GM18507 (cell line): ENCODE results near the gene EXOSC9.

ENCODE experiments used
- DNase-seq: peaks from one replicate; pipeline ENCODE4 v3.0.0; 2011; ENCODE audit warnings: low read depth; ENCODE audit not compliant: insufficient read length; ENCODE audit errors: extremely low spot score
- FAIRE-seq: peaks from 2 replicates; lab custom pipeline; 2011; peaks lifted over from hg19 to GRCh38; lab: Jason Lieb, UNC

EXOSC9 gene

GRCh38 chr4:121785479-121785878 lies 15.6 kb upstream of the EXOSC9 start:
- DNase-seq = no peak
- no peak for FAIRE-seq

DNA sequence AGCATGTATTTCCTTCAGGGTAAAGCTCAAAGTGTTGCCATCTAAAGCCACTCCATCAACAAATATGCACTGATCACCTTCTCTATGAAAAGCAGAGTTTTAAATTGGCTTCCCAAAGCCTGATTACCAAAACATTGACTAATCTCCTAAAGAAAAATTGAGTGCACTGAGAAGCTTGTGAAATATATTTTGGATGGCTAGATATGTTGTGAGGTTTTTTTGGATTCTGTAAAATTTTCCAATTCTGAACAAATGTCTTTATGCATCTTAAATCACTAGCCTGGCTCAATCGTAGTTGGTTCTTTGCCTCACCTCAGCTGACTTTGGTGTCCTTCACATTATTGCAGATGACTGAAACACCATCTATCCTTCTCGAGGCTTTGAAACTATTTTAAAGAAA lies 14.9 kb upstream of the EXOSC9 start:
- FAIRE-seq (no peak), DNase-seq (no peak)

GRCh38 chr4:121788896-121789295 lies 12.2 kb upstream of the EXOSC9 start:
- DNase-seq = no peak
- FAIRE-seq = no peak

- no peak for DNase-seq
- FAIRE-seq = no peak
These were observed 11.7 kb upstream of the EXOSC9 start for GRCh38 chr4:121789455-121789854.

GRCh38 chr4:121789960-121790829 lies 10.9 kb upstream of the EXOSC9 start:
- FAIRE-seq = no peak
- DNase-seq = no peak

GRCh38 chr4:121790976-121791375 lies 10.1 kb upstream of the EXOSC9 start:
- FAIRE-seq (no peak), DNase-seq (no peak)

DNA sequence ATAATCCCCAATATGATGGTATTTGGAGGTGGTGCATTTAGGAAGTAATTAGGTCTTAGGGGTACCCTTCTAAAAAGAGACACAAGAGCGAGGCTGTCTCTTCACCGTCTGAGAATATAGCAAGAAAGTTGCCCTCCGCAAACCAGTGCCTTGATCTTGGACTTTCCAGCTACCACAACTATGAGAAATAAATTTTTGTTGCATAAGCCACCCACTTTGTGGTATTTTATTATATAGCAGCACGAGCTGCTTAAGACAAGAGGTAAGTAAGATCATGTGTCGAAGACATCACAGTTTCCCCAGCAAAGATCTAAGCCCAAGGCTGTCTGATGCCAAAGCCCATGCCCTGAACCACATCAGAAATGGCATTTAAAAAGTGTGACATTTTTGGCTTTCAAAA lies 9.6 kb upstream of the EXOSC9 start:
- DNase-seq (no peak), FAIRE-seq (no peak)

- FAIRE-seq (no peak), DNase-seq (no peak)
These were observed 8.2 kb upstream of the EXOSC9 start for GRCh38 chr4:121792966-121793365.

DNA sequence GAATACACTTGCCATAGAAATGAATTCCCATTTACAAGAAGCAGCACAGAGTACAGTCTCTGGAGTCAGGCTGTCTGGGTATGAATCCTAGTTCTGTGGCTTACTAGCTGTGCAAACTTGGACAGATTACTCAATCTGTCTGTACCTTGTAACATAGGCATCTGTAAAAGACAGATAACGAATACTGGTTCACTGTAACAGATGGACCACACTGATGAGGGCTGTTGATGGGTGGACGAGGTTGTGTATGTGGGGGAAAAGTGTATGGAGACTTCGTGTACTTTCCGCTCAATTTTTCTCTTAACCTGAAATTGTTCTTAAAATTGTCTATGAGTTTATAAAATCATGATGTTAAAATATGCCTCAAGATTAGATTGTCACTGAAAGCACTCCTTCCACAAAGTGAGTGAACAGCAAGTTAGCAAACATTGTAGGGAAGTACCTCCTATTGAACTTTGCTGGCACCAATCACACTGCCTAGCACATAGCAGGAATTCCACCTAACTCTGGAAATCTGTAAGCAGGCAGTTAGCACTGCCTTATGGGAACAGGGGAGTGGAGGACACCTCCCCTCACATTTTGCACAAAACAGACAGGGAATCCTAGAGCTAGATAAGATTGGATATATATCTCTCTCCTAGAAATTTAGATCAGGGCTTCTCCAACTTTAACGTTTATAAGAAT lies 6.5 kb upstream of the EXOSC9 start:
- DNase-seq = no peak

GRCh38 chr4:121796283-121796682 lies 4.8 kb upstream of the EXOSC9 start:
- no peak for FAIRE-seq

More for the DNA sequence above, 6.5 kb upstream of the EXOSC9 start:
- no peak for FAIRE-seq

DNA sequence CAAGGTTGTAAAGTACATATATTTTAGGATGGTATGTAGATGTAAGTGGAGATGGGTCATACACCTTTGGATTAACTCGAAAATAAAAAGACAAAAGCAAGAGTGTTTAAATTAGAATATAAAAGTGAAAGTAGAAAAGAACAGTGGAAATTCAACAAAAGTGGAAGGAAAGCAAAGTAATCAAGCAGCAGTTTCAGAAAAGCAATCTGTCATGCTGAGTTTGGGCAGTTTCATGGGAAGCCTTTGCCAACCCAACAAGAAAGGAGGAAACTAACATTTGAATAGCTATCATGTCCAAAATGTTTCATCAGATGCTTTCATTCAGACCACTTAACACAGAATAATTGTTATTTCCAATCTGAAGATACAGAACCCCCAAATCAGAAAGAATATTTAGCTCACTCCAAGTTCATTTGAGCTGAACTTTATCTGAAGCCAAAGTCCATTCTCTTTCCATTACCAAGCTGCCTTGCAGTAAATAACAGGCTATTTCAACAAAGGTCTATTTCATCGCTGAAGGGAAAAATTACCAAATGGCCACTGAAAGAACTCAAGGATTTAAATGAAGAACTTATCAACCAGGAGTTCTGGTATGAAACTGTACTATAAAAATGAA lies 1.8 kb upstream of the EXOSC9 start:
- DNase-seq (no peak), FAIRE-seq (no peak)

More at GRCh38 chr4:121796283-121796682, 4.8 kb upstream of the EXOSC9 start:
- no peak for DNase-seq

DNA sequence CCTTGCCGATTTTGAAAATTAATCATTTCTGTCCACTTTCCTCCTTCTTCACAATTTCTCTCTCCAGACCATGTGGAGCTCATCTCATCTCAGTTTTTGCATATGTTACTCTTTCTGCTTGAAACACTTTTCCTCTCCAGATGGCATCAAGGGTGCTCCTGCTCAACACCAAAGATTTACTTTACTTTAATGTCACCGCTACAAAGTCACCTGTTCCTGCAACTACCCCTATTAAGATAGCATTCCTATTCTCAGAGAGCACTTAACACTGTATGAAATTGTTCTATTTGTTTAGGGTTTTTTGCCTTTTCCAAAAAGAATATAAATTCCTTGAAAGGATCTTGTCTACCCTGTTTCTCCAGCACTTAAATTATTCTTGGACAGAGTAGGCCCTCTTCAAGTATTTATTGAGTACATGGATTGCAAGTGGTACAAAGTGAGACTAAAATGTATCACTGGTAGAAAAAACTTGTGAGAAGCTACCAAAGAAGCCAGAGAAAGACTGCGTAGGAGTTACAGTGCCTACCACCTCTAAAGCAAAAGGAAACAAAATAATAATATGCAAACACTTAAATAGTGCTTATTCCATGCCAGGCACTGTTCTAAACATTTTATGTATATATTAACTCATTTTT lies 1.1 kb upstream of the EXOSC9 start:
- DNase-seq (no peak), FAIRE-seq (peak; percentile 5)

GRCh38 chr4:121800638-121800960 lies 524 bp upstream of the EXOSC9 start:
- DNase-seq (no peak), FAIRE-seq (no peak)

DNA sequence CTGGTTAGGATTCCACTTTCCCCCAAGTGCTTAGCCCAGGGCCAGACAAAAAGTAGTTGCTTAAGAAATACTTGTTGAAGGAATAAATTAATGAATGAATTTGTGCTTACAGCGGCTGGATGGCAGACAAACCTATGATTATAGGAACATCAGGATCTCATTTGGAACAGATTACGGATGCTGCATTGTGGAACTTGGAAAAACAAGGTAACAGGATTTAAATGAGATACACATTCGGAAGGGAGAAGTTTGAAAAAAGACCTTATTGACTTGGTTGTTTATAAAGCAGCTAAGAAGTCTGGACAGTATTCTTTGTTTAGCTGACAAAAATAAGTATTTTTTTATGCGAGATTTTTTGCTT lies 572 bp downstream of the EXOSC9 start:
- no peak for FAIRE-seq
- no peak for DNase-seq

DNA sequence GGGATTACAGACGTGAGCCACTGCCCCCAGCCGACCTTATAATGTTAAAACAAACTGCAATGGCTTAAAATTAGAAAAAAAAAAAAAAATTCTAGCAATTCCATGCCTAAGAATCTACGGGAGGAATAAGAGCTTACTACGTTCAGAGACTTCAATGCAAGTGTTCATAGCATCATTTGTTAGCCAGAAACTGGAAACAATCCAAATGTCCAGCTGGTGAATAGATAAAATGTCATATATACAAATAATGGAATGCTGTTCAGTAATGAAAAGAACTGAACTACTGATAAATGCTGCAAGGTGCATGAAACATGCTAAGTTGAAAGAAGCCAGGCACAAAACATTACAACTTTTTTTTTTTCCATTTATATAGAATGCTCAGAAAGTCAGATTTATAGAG lies 5.3 kb downstream of the EXOSC9 start:
- DNase-seq = no peak
- no peak for FAIRE-seq

GRCh38 chr4:121811122-121811521 lies 10.0 kb downstream of the EXOSC9 start:
- DNase-seq = no peak
- FAIRE-seq = no peak

GRCh38 chr4:121814756-121815155 lies 13.6 kb downstream of the EXOSC9 start:
- DNase-seq = no peak
- no peak for FAIRE-seq

- FAIRE-seq = no peak
- DNase-seq = no peak
These were observed 15.9 kb downstream of the EXOSC9 start for GRCh38 chr4:121817006-121817405.

DNA sequence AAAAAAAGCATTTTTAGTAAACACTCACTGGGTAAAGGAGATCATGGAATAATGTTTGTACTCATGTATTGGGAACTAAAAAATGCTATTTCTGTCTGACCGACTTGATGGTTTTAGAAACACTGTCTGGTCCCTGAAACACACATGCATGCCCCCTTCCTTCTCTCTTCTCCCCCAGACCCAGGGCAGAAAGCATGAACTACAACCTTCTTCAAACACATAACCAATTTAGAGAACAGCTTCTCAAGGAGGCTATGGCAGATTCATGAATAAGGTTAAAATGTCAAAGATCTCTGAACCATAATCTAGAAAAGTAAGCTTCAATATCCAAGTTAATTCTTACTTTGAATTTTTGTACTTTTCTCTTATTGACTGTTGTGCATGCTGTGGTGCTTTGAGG lies 16.6 kb downstream of the EXOSC9 start:
- FAIRE-seq (peak; percentile 15), DNase-seq (no peak)

DNA sequence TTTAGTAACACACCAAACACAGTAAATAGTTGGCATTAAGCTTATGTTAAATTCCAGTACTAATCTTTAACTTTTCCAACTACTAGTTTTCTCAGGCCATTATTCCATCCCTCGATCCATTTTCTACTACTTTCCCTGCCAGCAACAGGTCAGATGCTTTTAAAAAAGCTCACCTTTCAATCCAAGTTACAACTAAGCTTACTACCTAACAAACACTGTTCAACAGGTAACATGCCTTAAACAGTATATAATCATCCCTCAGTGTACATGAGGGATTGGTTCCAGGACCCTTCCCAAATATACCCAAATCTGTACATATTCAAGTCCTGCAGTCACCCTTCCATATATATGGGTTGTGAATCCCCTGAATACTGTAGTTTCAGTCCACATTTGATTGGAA lies 17.1 kb downstream of the EXOSC9 start:
- DNase-seq (no peak), FAIRE-seq (no peak)
